Trophoblast cell (in vitro differentiated cells and primary cell): ENCODE data around the gene ANXA9.

Experiments
- DNase-seq, 2 donors: peaks; one replicate each; pipeline ENCODE4 v3.0.0-alpha.2; 2016
- H2AFZ ChIP-seq: 2 replicates; pipeline ENCODE4 v1.6.1; 2013; ENCODE audit warnings: low read length, moderate library complexity, mild to moderate bottlenecking; ENCODE audit not compliant: insufficient read depth, poor library complexity
- H2AK5ac ChIP-seq: 2 replicates; pipeline ENCODE4 v1.6.1; 2013; ENCODE audit warnings: mild to moderate bottlenecking, low read length
- H2BK120ac ChIP-seq: 2 replicates; pipeline ENCODE4 v1.6.1; 2013; ENCODE audit warnings: low read length, mild to moderate bottlenecking, moderate library complexity; ENCODE audit not compliant: insufficient read depth, poor library complexity
- H2BK12ac ChIP-seq: 2 replicates; pipeline ENCODE4 v1.6.1; 2013; ENCODE audit warnings: mild to moderate bottlenecking, low read length, moderate library complexity
- H2BK5ac ChIP-seq: 2 replicates; pipeline ENCODE4 v1.6.1; 2013; ENCODE audit warnings: low read length, low read depth, moderate library complexity, mild to moderate bottlenecking; ENCODE audit not compliant: poor library complexity
- H3K14ac ChIP-seq: 2 replicates; pipeline ENCODE4 v1.6.1; 2013; ENCODE audit warnings: mild to moderate bottlenecking, low read length
- H3K18ac ChIP-seq: 2 replicates; pipeline ENCODE4 v1.6.1; 2013; ENCODE audit warnings: mild to moderate bottlenecking, low read length
- H3K23ac ChIP-seq: 2 replicates; pipeline ENCODE4 v1.6.1; 2013; ENCODE audit warnings: low read length
- H3K27ac ChIP-seq: 2 replicates; pipeline ENCODE4 v1.5.1; 2013; ENCODE audit warnings: low read depth, mild to moderate bottlenecking, inconsistent platforms, low read length, moderate library complexity
- H3K27me3 ChIP-seq: 2 replicates; pipeline ENCODE4 v1.6.1; 2013; ENCODE audit warnings: inconsistent platforms, mild to moderate bottlenecking, low read length, moderate library complexity; ENCODE audit not compliant: insufficient read depth
- H3K36me3 ChIP-seq, 2 experiments: 1 replicate in 1 of 2; 2 replicates in 1 of 2; pipeline ENCODE4 v1.6.1; 2013; ENCODE audit warnings: low read length in 2 of 2, mild to moderate bottlenecking in 2 of 2, moderate library complexity in 1 of 2; ENCODE audit not compliant: insufficient read depth in 2 of 2, control insufficient read depth in 1 of 2
- H3K4ac ChIP-seq: 2 replicates; pipeline ENCODE4 v1.6.1; 2013; ENCODE audit warnings: low read depth, mild to moderate bottlenecking, low read length, moderate library complexity
- H3K4me1 ChIP-seq, 2 experiments: 1 replicate in 1 of 2; 2 replicates in 1 of 2; pipeline ENCODE4 v1.6.1; 2013; ENCODE audit warnings: low read length in 2 of 2, mild to moderate bottlenecking in 2 of 2, moderate library complexity in 1 of 2; ENCODE audit not compliant: insufficient read depth in 2 of 2, control insufficient read depth in 1 of 2
- H3K4me2 ChIP-seq: 2 replicates; pipeline ENCODE4 v1.6.1; 2013; ENCODE audit warnings: inconsistent platforms, mild to moderate bottlenecking, low read length, moderate library complexity
- H3K4me3 ChIP-seq: 2 replicates; pipeline ENCODE4 v1.5.1; 2013; ENCODE audit warnings: mild to moderate bottlenecking, low read depth, low read length, inconsistent platforms
- H3K79me1 ChIP-seq: one replicate; pipeline ENCODE4 v1.6.1; 2013; ENCODE audit warnings: low read length
- H3K79me2 ChIP-seq: 2 replicates; pipeline ENCODE4 v1.6.1; 2013; ENCODE audit warnings: low read length, mild to moderate bottlenecking; ENCODE audit not compliant: control insufficient read depth, insufficient read depth, poor library complexity
- H3K9ac ChIP-seq: 2 replicates; pipeline ENCODE4 v1.6.1; 2013; ENCODE audit warnings: mild to moderate bottlenecking, low read length
- H3K9me3 ChIP-seq: 2 replicates; pipeline ENCODE4 v1.6.1; 2013; ENCODE audit warnings: low read depth, mild to moderate bottlenecking, control low read depth, inconsistent platforms, low read length; ENCODE audit not compliant: insufficient read depth
- H4K12ac ChIP-seq: 2 replicates; pipeline ENCODE4 v1.6.1; 2013; ENCODE audit warnings: low read depth, mild to moderate bottlenecking, low read length, moderate library complexity
- H4K8ac ChIP-seq: 2 replicates; pipeline ENCODE4 v1.6.1; 2013; ENCODE audit warnings: low read depth, mild to moderate bottlenecking, low read length, moderate library complexity
- H4K91ac ChIP-seq: one replicate; pipeline ENCODE4 v1.6.1; 2013; ENCODE audit warnings: low read depth, mild to moderate bottlenecking, low read length, moderate library complexity
- WGBS: extraction: QIAGEN DNeasy Blood & Tissue Kit; methylation state at CpG from one replicate; pipeline ENCODE4 v1.1.7; 2013; ENCODE audit warnings: missing lambda C conversion rate; ENCODE audit not compliant: insufficient read length, insufficient coverage; ENCODE audit errors: extremely low coverage; 5-methylcytosine and 5-hydroxymethylcytosine counted together

ANXA9 gene

GRCh38 chr1:151002051-151002450, 20.0 kb downstream of the ANXA9 start:
- no peak overlapping the region for H4K8ac ChIP-seq
- WGBS = no CpG with 5 or more reads among the region's 3 CpGs
- H3K4me1 ChIP-seq = peaks cover 6% of the 10 kb centered on the region in 2 experiments

DNA sequence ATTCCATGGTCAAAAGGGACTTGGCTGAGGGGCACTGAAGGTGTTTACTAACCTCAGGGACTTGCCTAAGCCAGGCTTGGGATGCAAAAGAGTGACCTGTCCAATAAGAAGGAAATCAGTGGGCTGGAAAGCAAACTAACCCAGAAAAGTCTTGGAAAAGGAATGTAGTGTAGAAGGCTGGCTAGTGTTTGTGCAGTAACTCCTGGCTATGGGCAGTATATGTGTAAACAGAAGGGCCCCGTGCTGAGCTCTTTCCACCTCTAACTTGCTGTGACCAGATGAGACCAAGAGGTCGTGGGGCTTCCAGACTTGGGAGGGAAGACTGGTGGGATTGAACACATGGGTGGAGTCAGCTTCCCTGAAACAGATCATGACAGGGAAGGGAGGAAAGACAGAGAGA, 20.5 kb downstream of the ANXA9 start:
- Histone ChIP-seq H3K4me2 (no peak overlapping the region), H3K9ac (no peak overlapping the region), H3K9me3 (no peaks in the 10 kb centered on the region), H2AK5ac (no peak overlapping the region), H4K12ac (no peak overlapping the region), H3K14ac (no peak overlapping the region), H3K4me1 (peaks cover 6% of the 10 kb centered on the region in 2 experiments), H3K79me2 (no peaks in the 10 kb centered on the region), H2AFZ (no peak overlapping the region), H3K18ac (no peak overlapping the region), H4K8ac (no peak overlapping the region), H3K36me3 (peaks cover 0 to 2% of the 10 kb centered on the region in 2 experiments), H3K79me1 (no peaks in the 10 kb centered on the region), H3K4me3 (no peak overlapping the region), H3K27me3 (no peaks in the 10 kb centered on the region), H2BK12ac (no peak overlapping the region), H4K91ac (no peak overlapping the region), H2BK5ac (no peak overlapping the region), H3K4ac (no peak overlapping the region), H3K23ac (no peak overlapping the region), H2BK120ac (no peak overlapping the region), H3K27ac (no peak overlapping the region)
- WGBS = no CpG with 5 or more reads among the region's 2 CpGs
- no peak for DNase-seq

More at GRCh38 chr1:151002051-151002450, 20.0 kb downstream of the ANXA9 start:
- Histone ChIP-seq H3K79me1 (no peaks in the 10 kb centered on the region), H4K91ac (no peak overlapping the region), H2AFZ (no peak overlapping the region), H3K18ac (no peak overlapping the region), H3K27ac (no peak overlapping the region), H3K9me3 (no peaks in the 10 kb centered on the region), H2AK5ac (no peak overlapping the region), H3K4me3 (no peak overlapping the region), H4K12ac (no peak overlapping the region), H2BK5ac (no peak overlapping the region), H3K14ac (no peak overlapping the region), H3K9ac (no peak overlapping the region), H2BK120ac (no peak overlapping the region), H2BK12ac (no peak overlapping the region), H3K4ac (no peak overlapping the region), H3K79me2 (no peaks in the 10 kb centered on the region), H3K23ac (no peak overlapping the region), H3K4me2 (no peak overlapping the region), H3K27me3 (no peaks in the 10 kb centered on the region), H3K36me3 (peaks cover under 1 to 2% of the 10 kb centered on the region in 2 experiments)
- no peak for DNase-seq

GRCh38 chr1:151003180-151003579, 21.1 kb downstream of the ANXA9 start:
- Histone ChIP-seq H4K91ac (no peak overlapping the region), H2BK12ac (no peak overlapping the region), H3K79me1 (no peaks in the 10 kb centered on the region), H3K4ac (no peak overlapping the region), H3K23ac (no peak overlapping the region), H2BK120ac (no peak overlapping the region), H3K9ac (no peak overlapping the region), H4K12ac (no peak overlapping the region), H3K27me3 (no peaks in the 10 kb centered on the region), H2AK5ac (no peak overlapping the region), H3K4me3 (no peak overlapping the region), H3K14ac (no peak overlapping the region), H4K8ac (no peak overlapping the region), H3K36me3 (no peaks in the 10 kb centered on the region), H3K27ac (no peak overlapping the region), H2BK5ac (no peak overlapping the region), H3K4me2 (no peak overlapping the region), H2AFZ (no peak overlapping the region), H3K18ac (no peak overlapping the region), H3K9me3 (no peaks in the 10 kb centered on the region), H3K79me2 (no peaks in the 10 kb centered on the region), H3K4me1 (peaks cover 6% of the 10 kb centered on the region in 2 experiments)
- DNase-seq = no peak

DNA sequence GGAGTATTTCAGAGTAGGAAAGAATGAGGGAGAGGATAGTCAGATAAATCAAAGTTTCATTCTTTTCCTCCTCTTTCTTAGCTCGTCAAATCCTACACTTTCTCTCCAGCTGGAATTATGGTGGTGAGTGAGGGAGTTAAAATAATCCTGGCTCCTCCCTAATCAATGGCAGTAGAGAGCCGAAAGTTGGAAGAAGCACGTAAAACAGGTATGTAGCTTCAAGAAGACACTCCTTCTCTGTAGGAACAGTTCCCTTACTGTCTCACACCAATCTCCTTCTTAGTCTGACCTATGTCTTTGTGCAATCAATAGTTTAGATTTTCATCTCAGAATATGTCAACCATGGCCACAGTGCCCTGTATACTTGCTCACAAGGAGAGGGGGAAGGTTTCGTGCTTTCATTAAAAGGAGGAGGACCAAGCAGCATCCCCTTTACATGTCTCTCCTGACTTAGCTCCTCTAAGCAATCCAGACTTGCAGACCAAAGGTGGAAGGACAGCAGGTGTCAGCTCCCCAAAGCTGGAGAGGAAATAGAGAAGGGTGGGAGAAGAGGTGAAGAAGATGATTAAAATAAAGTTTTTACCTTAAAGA, 23.7 kb downstream of the ANXA9 start:
- WGBS = no CpG with 5 or more reads among the region's 4 CpGs
- Histone ChIP-seq H2BK5ac (no peak overlapping the region), H3K9me3 (no peaks in the 10 kb centered on the region)

More for the DNA sequence above, 23.7 kb downstream of the ANXA9 start:
- H3K18ac ChIP-seq = no peak overlapping the region
- no peak overlapping the region for H4K12ac ChIP-seq
- H3K79me2 ChIP-seq = peaks cover 4% of the 10 kb centered on the region
- H3K79me1 ChIP-seq = peaks cover 5% of the 10 kb centered on the region
- peak overlapping the region; percentile 54 for H3K14ac ChIP-seq
- H3K4me3 ChIP-seq = no peak overlapping the region
- no peak overlapping the region for H2BK120ac ChIP-seq
- no peaks in the 10 kb centered on the region for H3K27me3 ChIP-seq
- H4K8ac ChIP-seq = no peak overlapping the region
- H2BK12ac ChIP-seq = no peak overlapping the region
- DNase-seq = no peak
- H2AK5ac ChIP-seq = peak overlapping the region; percentile 20
- H2AFZ ChIP-seq = no peak overlapping the region
- no peaks in the 10 kb centered on the region for H3K36me3 ChIP-seq
- H3K23ac ChIP-seq = no peak overlapping the region
- peaks cover 6 to 8% of the 10 kb centered on the region in 2 experiments for H3K4me1 ChIP-seq
- peak overlapping the region; percentile 62 for H3K4me2 ChIP-seq
- H3K4ac ChIP-seq = no peak overlapping the region
- peak overlapping the region; percentile 67 for H4K91ac ChIP-seq
- peak overlapping the region; percentile 65 for H3K27ac ChIP-seq
- H3K9ac ChIP-seq = no peak overlapping the region
